ENCODE results near the gene CSTPP1.
"Not testable (repeated sequence)": the region's sequence is repeated elsewhere in the genome, so short reads cannot be mapped to it uniquely, and the experiment has no call there.

CSTPP1 gene

GRCh38 chr11:46912526-46913150 lies 23.9 kb upstream of the CSTPP1 start:
- no peak for DNase-seq (ENCODE audit: low read depth, low spot score)

GRCh38 chr11:46913484-46913883 lies 23.1 kb upstream of the CSTPP1 start:
- DNase-seq (ENCODE audit: low read depth, low spot score): no peak

GRCh38 chr11:46914363-46914762 lies 22.2 kb upstream of the CSTPP1 start:
- no peak for DNase-seq (ENCODE audit: low read depth, low spot score)

- DNase-seq (ENCODE audit: low read depth, low spot score): no peak
These were observed 21.7 kb upstream of the CSTPP1 start for GRCh38 chr11:46914910-46915309.

GRCh38 chr11:46916286-46917108 lies 20.1 kb upstream of the CSTPP1 start:
- DNase-seq (ENCODE audit: low read depth, low spot score): no peak

GRCh38 chr11:46917109-46917761 lies 19.3 kb upstream of the CSTPP1 start:
- no peak for DNase-seq (ENCODE audit: low read depth, low spot score)

GRCh38 chr11:46917762-46918082 lies 18.8 kb upstream of the CSTPP1 start:
- DNase-seq (ENCODE audit: low read depth, low spot score): no peak

- no peak for DNase-seq (ENCODE audit: low read depth, low spot score)
These were observed 18.3 kb upstream of the CSTPP1 start, which contains the start of gene LRP4 for GRCh38 chr11:46918083-46918787. LRP4 (minus strand) TSS chr11:46918550; CDS start chr11:46918379, 171 bp downstream.

- DNase-seq (ENCODE audit: low read depth, low spot score): no peak
These were observed 17.6 kb upstream of the CSTPP1 start for GRCh38 chr11:46918788-46919513.

- peak; percentile 96 for DNase-seq (ENCODE audit: low read depth, low spot score)
These were observed 15.8 kb upstream of the CSTPP1 start for GRCh38 chr11:46920755-46921154.

- DNase-seq (ENCODE audit: low read depth, low spot score): not testable (repeated sequence)
These were observed 8.6 kb upstream of the CSTPP1 start for GRCh38 chr11:46927928-46928327.

- DNase-seq (ENCODE audit: low read depth, low spot score): not testable (repeated sequence)
These were observed 7.9 kb upstream of the CSTPP1 start for GRCh38 chr11:46928701-46929100.

GRCh38 chr11:46930089-46930488 lies 6.5 kb upstream of the CSTPP1 start:
- DNase-seq (ENCODE audit: low read depth, low spot score): no peak

GRCh38 chr11:46942172-46942571 lies 5.6 kb downstream of the CSTPP1 start:
- no peak for DNase-seq (ENCODE audit: low read depth, low spot score)

- DNase-seq (ENCODE audit: low read depth, low spot score): no peak
These were observed 8.0 kb downstream of the CSTPP1 start for GRCh38 chr11:46944356-46945075.

GRCh38 chr11:46947399-46948077 lies 11.0 kb downstream of the CSTPP1 start:
- no peak for DNase-seq (ENCODE audit: low read depth, low spot score)

GRCh38 chr11:46948378-46949131 lies 12.0 kb downstream of the CSTPP1 start:
- DNase-seq (ENCODE audit: low read depth, low spot score): no peak

GRCh38 chr11:46949297-46949696 lies 12.7 kb downstream of the CSTPP1 start:
- DNase-seq (ENCODE audit: low read depth, low spot score): no peak

- no peak for DNase-seq (ENCODE audit: low read depth, low spot score)
These were observed 15.3 kb downstream of the CSTPP1 start for GRCh38 chr11:46951864-46952263.
